C4-2B (cell line): ENCODE measurements around the gene ACER2.

Experiments used
- ZFX ChIP-seq: fragments of 450-650 bp; IDR thresholded peaks from 2 replicates; pipeline ENCODE4 v1.6.1; 2017
- TF ChIP-seq, protein P1 (sequence below): fragments of 450-650 bp; conservative IDR thresholded peaks from 2 replicates; pipeline ENCODE4 v1.5.1; 2017; ENCODE audit warnings: mild to moderate bottlenecking

DNA sequence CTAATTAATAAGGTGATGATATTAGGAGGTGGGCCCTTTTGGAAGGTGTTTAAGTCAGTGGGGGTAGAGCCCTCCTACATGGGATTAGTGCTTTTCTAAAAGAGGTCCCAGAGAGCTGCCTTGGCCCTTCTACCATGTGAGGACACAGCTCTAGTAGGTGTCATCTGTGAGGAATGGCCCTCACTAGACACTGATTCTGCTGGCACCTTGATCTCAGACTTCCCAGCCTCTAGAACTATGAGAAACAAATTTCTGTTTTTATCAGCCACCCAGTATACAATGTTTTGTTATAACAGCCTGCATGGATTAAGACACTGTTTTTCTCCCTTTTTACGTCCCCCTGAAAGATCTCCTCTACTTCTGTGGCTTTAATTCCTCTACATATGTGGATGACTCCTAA lies 31.6 kb downstream of the ACER2 start:
- TF ChIP-seq, protein P1, sequence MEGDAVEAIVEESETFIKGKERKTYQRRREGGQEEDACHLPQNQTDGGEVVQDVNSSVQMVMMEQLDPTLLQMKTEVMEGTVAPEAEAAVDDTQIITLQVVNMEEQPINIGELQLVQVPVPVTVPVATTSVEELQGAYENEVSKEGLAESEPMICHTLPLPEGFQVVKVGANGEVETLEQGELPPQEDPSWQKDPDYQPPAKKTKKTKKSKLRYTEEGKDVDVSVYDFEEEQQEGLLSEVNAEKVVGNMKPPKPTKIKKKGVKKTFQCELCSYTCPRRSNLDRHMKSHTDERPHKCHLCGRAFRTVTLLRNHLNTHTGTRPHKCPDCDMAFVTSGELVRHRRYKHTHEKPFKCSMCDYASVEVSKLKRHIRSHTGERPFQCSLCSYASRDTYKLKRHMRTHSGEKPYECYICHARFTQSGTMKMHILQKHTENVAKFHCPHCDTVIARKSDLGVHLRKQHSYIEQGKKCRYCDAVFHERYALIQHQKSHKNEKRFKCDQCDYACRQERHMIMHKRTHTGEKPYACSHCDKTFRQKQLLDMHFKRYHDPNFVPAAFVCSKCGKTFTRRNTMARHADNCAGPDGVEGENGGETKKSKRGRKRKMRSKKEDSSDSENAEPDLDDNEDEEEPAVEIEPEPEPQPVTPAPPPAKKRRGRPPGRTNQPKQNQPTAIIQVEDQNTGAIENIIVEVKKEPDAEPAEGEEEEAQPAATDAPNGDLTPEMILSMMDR = no peak
- TF ChIP-seq ZFX = no peak
